HT-29 (cell line): ENCODE results near the gene GADD45GIP1. TPM values are rescaled to one million over a fixed set of nuclear protein-coding genes. Genes with fewer than 3 reads are reported as not detected.
A peak's percentile ranks its signal among the peaks of the same experiment; 100 is the strongest.

Experiments used
- DNase-seq: peaks from one replicate; pipeline ENCODE4 v3.0.0-alpha.2; 2015; ENCODE audit warnings: low spot score
- total RNA-seq: library from RNA; depleted of rRNA; stranded (reverse); fragments of >200 nt; shearing (Covaris generic); gene quantifications from 2 replicates; pipeline ENCODE4 v1.2.3, GENCODE V29; 2014; rRNA removed

The GADD45GIP1 gene
- total RNA-seq = 75.2 and 80.9 TPM in 2 replicates

- peak; percentile 70 for DNase-seq
Measured at GRCh38 chr19:12956446-12957388, at the start of gene GADD45GIP1. Gene GADD45GIP1, minus strand, starts transcription at chr19:12957223. Its CDS starts 11 bp downstream, at chr19:12957212.

- DNase-seq = no peak
Measured at GRCh38 chr19:13005861-13006370, 48.9 kb upstream of the GADD45GIP1 start.

- DNase-seq = no peak
Measured at GRCh38 chr19:13005253-13005652, 48.2 kb upstream of the GADD45GIP1 start.

- no peak for DNase-seq
Measured at GRCh38 chr19:13004273-13004672, 47.2 kb upstream of the GADD45GIP1 start.

- DNase-seq = no peak
Measured at GRCh38 chr19:13003081-13003480, 46.1 kb upstream of the GADD45GIP1 start.

- DNase-seq = no peak
Measured at GRCh38 chr19:13002166-13002898, 45.3 kb upstream of the GADD45GIP1 start.

GRCh38 chr19:13001502-13002165 is 44.6 kb upstream of the GADD45GIP1 start:
- DNase-seq = no peak

- DNase-seq = no peak
Measured at GRCh38 chr19:13001166-13001501, 44.1 kb upstream of the GADD45GIP1 start.

GRCh38 chr19:12997967-12998940 is 41.2 kb upstream of the GADD45GIP1 start:
- DNase-seq = no peak

- no peak for DNase-seq
Measured at GRCh38 chr19:12997179-12997966, 40.4 kb upstream of the GADD45GIP1 start.

GRCh38 chr19:12996406-12997094 is 39.5 kb upstream of the GADD45GIP1 start:
- DNase-seq = peak; percentile 33

GRCh38 chr19:12995596-12996405 is 38.8 kb upstream of the GADD45GIP1 start:
- peak; percentile 19 for DNase-seq

GRCh38 chr19:12994701-12995595 is 37.9 kb upstream of the GADD45GIP1 start, which contains the start of gene NFIX:
Gene NFIX, plus strand, starts transcription at chr19:12995475. Its CDS starts 363 bp downstream, at chr19:12995838.
- peak; percentile 9 for DNase-seq

- DNase-seq = no peak
Measured at GRCh38 chr19:12993562-12993961, 36.5 kb upstream of the GADD45GIP1 start.

- DNase-seq = no peak
Measured at GRCh38 chr19:12992729-12993128, 35.7 kb upstream of the GADD45GIP1 start.

- no peak for DNase-seq
Measured at GRCh38 chr19:12991296-12991695, 34.3 kb upstream of the GADD45GIP1 start.

- no peak for DNase-seq
Measured at GRCh38 chr19:12990853-12991252, 33.8 kb upstream of the GADD45GIP1 start.
